Panc1 (cell line): ENCODE measurements around the gene NKX6-2. TPM values are rescaled to one million over a fixed set of nuclear protein-coding genes. Genes with fewer than 3 reads are reported as not detected.

Source experiments
- ATAC-seq: fragments of 200-7000 bp; cut with Tn5 transposase; 2 replicates; pipeline ENCODE4 v1.9.1; 2020; ENCODE audit warnings: mild to moderate bottlenecking, moderate library complexity
- BruUV-seq: library from RNA; stranded (reverse); fragments of 400-500 nt; replicated peaks from 2 replicates; lab custom pipeline; 2021; lab: Mats Ljungman, UMichigan
- CTCF ChIA-PET: fragments of 300-600 bp; sonication (Branson Sonifier 250); formaldehyde crosslinking; loops from one replicate; lab custom pipeline; 2022; ENCODE audit warnings: antibody characterized with exemption; lab: Charles Lee
- POLR2A ChIA-PET: fragments of 300-600 bp; sonication (Branson Sonifier 250); formaldehyde crosslinking; loops from one replicate; lab custom pipeline; 2022; ENCODE audit warnings: antibody characterized with exemption; lab: Charles Lee
- DNase-seq: peaks from one replicate; pipeline ENCODE4 v3.0.0-alpha.2; 2010; ENCODE audit warnings: low read depth, low spot score
- H3K27ac ChIP-seq: 2 replicates; pipeline ENCODE4 v1.5.1; 2011; ENCODE audit warnings: mild to moderate bottlenecking, low read length, inconsistent platforms
- H3K27me3 ChIP-seq: fragments of 200-500 bp; sonication (Bioruptor generic); 2 replicates; pipeline ENCODE4 v1.6.0; 2014; ENCODE audit warnings: low read length, inconsistent platforms; ENCODE audit not compliant: control insufficient read depth, insufficient read depth
- H3K36me3 ChIP-seq: fragments of 200-500 bp; sonication (Bioruptor generic); 2 replicates; pipeline ENCODE4 v1.5.1; 2014; ENCODE audit warnings: inconsistent platforms, mild to moderate bottlenecking, low read length, moderate library complexity; ENCODE audit not compliant: control insufficient read depth, insufficient read depth
- H3K4me1 ChIP-seq: 2 replicates; pipeline ENCODE4 v1.5.1; 2011; ENCODE audit warnings: inconsistent platforms, mild to moderate bottlenecking, low read length, moderate library complexity; ENCODE audit not compliant: control insufficient read depth, insufficient read depth
- H3K4me3 ChIP-seq, 2 experiments: 2 replicates each; pipeline ENCODE4 v1.5.1; 2011 to 2012; ENCODE audit warnings: low read depth in 2 of 2, low read length in 2 of 2, mild to moderate bottlenecking in 2 of 2, inconsistent platforms in 1 of 2, moderate library complexity in 1 of 2
- H3K9me3 ChIP-seq: fragments of 200-500 bp; sonication (Bioruptor generic); 2 replicates; pipeline ENCODE4 v1.5.1; 2014; ENCODE audit warnings: low read depth, mild to moderate bottlenecking, inconsistent platforms, low read length, moderate library complexity; ENCODE audit not compliant: control insufficient read depth, insufficient read depth
- CTCF ChIP-seq: fragments of 450-650 bp; IDR thresholded peaks from 2 replicates; pipeline ENCODE4 v1.5.1; 2017; ENCODE audit warnings: mild to moderate bottlenecking
- POLR2AphosphoS5 ChIP-seq: IDR thresholded peaks from 2 replicates; pipeline ENCODE4 v1.6.1; 2012; ENCODE audit warnings: mild to moderate bottlenecking, low read depth, low read length, moderate library complexity
- SIN3A ChIP-seq: IDR thresholded peaks from 2 replicates; pipeline ENCODE4 v1.6.1; 2012; ENCODE audit warnings: low read depth, mild to moderate bottlenecking, low read length, moderate library complexity, borderline replicate concordance; ENCODE audit not compliant: insufficient read depth
- TCF7L2 ChIP-seq: IDR thresholded peaks from 2 replicates; pipeline ENCODE4 v1.6.1; 2011; ENCODE audit warnings: mild to moderate bottlenecking, low read depth, low read length, inconsistent platforms
- in situ Hi-C: cut with HindIII; loops from 2 replicates; pipeline ENCODE4 v1.10.0; 2016; ENCODE audit warnings: low sequenced_read_pairs, low pct_unique_long_range_greater_than_20kb
- intact Hi-C: fragments of 100-400 bp; cut with micrococcal nuclease; formaldehyde crosslinking; loops from one replicate; pipeline ENCODE4 v1.10.0; 2022; ENCODE audit not compliant: unreplicated experiment
- total RNA-seq: library from RNA; stranded (reverse); gene quantifications from one replicate; pipeline ENCODE4 v1.2.1, GENCODE V29; 2021; ENCODE audit not compliant: unreplicated experiment
- TF ChIP-seq, protein P1 (sequence below), 2 experiments: IDR thresholded peaks; 2 replicates each; pipeline ENCODE4 v1.6.1; 2011 to 2012; ENCODE audit warnings: low read depth in 2 of 2, control low read depth in 1 of 2, low read length in 1 of 2, mild to moderate bottlenecking in 1 of 2, moderate library complexity in 1 of 2; ENCODE audit not compliant: insufficient read depth in 1 of 2

Gene NKX6-2
- total RNA-seq, 1 experiment from 2014 or later, result 1.6 TPM

GRCh38 chr10:132813001-132813401 is 27.1 kb upstream of the NKX6-2 start:
- in situ Hi-C loops, result no loop called here
- CTCF ChIA-PET, result no interaction called here
- H3K27me3 ChIP-seq, result no peaks in the 10 kb centered on the region

DNA sequence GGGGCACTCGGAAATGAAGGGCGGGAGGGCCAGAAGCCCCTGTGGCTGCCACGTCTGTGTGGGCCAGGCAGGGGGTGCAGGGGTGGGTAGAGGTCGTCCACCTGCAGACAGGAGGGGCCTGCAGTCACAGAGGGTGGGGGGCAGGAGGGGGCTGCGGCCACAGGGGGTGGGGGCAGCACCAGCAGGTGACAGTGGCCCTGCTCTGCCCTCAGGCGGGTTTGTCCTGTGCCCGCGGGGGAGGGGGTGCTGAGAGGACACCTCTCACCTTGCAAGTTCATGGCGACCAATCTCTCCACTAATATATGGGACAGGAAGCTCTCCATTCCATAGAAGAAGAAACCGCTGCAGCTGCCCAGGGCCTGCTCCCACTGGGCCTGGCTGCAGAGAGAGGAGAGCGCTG is 26.6 kb upstream of the NKX6-2 start:
- BruUV-seq, result no TSS peak
- DNase-seq, result no peak
- CTCF ChIA-PET, result no interaction called here
- Histone ChIP-seq H3K4me3 (no peak overlapping the region), H3K27me3 (no peaks in the 10 kb centered on the region), H3K9me3 (no peaks in the 10 kb centered on the region), H3K36me3 (no peaks in the 10 kb centered on the region), H3K4me1 (no peaks in the 10 kb centered on the region), H3K27ac (no peak overlapping the region)
- POLR2A ChIA-PET, result no interaction called here
- intact Hi-C loops (no loop called here), in situ Hi-C loops (no loop called here)
- TF ChIP-seq, protein P1, sequence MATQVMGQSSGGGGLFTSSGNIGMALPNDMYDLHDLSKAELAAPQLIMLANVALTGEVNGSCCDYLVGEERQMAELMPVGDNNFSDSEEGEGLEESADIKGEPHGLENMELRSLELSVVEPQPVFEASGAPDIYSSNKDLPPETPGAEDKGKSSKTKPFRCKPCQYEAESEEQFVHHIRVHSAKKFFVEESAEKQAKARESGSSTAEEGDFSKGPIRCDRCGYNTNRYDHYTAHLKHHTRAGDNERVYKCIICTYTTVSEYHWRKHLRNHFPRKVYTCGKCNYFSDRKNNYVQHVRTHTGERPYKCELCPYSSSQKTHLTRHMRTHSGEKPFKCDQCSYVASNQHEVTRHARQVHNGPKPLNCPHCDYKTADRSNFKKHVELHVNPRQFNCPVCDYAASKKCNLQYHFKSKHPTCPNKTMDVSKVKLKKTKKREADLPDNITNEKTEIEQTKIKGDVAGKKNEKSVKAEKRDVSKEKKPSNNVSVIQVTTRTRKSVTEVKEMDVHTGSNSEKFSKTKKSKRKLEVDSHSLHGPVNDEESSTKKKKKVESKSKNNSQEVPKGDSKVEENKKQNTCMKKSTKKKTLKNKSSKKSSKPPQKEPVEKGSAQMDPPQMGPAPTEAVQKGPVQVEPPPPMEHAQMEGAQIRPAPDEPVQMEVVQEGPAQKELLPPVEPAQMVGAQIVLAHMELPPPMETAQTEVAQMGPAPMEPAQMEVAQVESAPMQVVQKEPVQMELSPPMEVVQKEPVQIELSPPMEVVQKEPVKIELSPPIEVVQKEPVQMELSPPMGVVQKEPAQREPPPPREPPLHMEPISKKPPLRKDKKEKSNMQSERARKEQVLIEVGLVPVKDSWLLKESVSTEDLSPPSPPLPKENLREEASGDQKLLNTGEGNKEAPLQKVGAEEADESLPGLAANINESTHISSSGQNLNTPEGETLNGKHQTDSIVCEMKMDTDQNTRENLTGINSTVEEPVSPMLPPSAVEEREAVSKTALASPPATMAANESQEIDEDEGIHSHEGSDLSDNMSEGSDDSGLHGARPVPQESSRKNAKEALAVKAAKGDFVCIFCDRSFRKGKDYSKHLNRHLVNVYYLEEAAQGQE (IDR thresholded peaks at IDR 0.05; ENCODE audit: insufficient read depth in 1 of 2, low read depth in 2 of 2, low read length in 1 of 2), result no peak
- no peak for TF ChIP-seq CTCF
- no peak for TF ChIP-seq TCF7L2
- no peak for TF ChIP-seq POLR2AphosphoS5
- no peak for TF ChIP-seq SIN3A
- ATAC-seq, result no peak

More at GRCh38 chr10:132813001-132813401, 27.1 kb upstream of the NKX6-2 start:
- H3K27ac ChIP-seq, result no peak overlapping the region
- ATAC-seq (no peak), DNase-seq (no peak)
- H3K36me3 ChIP-seq, result no peaks in the 10 kb centered on the region
- H3K4me3 ChIP-seq, result no peak overlapping the region
- TF ChIP-seq TCF7L2 (no peak), CTCF (no peak), SIN3A (no peak), POLR2AphosphoS5 (no peak)
- TF ChIP-seq, protein P1 (IDR thresholded peaks at IDR 0.05; ENCODE audit: insufficient read depth in 1 of 2, low read depth in 2 of 2, low read length in 1 of 2), result no peak
- no peaks in the 10 kb centered on the region for H3K9me3 ChIP-seq
- BruUV-seq, result no TSS peak
- intact Hi-C loops, result no loop called here
- POLR2A ChIA-PET, result no interaction called here
- H3K4me1 ChIP-seq, result no peaks in the 10 kb centered on the region
